H1 (cell line): Measurements from ENCODE around the gene DLGAP5. TPM values are rescaled to one million over a fixed set of nuclear protein-coding genes. Genes with fewer than 3 reads are reported as not detected.

Experiments used
- HDAC6 ChIP-seq: IDR thresholded peaks from one replicate; pipeline ENCODE4 v1.7.1; 2012; ENCODE audit warnings: low read depth, mild to moderate bottlenecking, inconsistent platforms, low read length, moderate library complexity
- RXRA ChIP-seq: IDR thresholded peaks from 2 replicates; pipeline ENCODE4 v1.6.1; 2011; ENCODE audit warnings: low read depth, mild to moderate bottlenecking, low read length, moderate library complexity; ENCODE audit not compliant: insufficient read depth
- SIX5 ChIP-seq: IDR thresholded peaks from 2 replicates; pipeline ENCODE4 v1.6.1; 2011; ENCODE audit warnings: mild to moderate bottlenecking, low read depth, low read length
- SP1 ChIP-seq: IDR thresholded peaks from 2 replicates; pipeline ENCODE4 v1.6.1; 2011; ENCODE audit warnings: low read depth, low read length
- polyA plus RNA-seq, 7 experiments: library from polyadenylated mRNA; depleted of rRNA in 3 of 7; stranded (reverse) in 5 of 7; unstranded in 2 of 7; fragments of >200 nt in 5 of 7; fragments of 200-250 nt in 2 of 7; gene quantifications; 1 replicate in 5 of 7; 2 replicates in 1 of 7; 4 replicates in 1 of 7; pipeline versions ENCODE4 v1.2.1 to v1.2.3, GENCODE V29; 2011 to 2013; ENCODE audit warnings: missing spikeins in 2 of 7, mixed read lengths in 2 of 7
- total RNA-seq: library from RNA; stranded (reverse); fragmentation: NEBNext Ultra II Directional; extraction: Animal tissue kit (Norgen Biotek cat#: 25700); gene quantifications from 2 replicates; pipeline ENCODE4 v1.2.1, GENCODE V29; 2021
- TF ChIP-seq, protein P1 (sequence below): IDR thresholded peaks from 2 replicates; pipeline ENCODE4 v1.6.1; 2012; ENCODE audit warnings: low read length, inconsistent platforms

Gene DLGAP5
- total and polyA plus RNA-seq, 2 of the 8 experiments (the other 6 are each of a cell fraction or from before 2014, with no cell fraction given): 16.9 to 155 TPM

DNA sequence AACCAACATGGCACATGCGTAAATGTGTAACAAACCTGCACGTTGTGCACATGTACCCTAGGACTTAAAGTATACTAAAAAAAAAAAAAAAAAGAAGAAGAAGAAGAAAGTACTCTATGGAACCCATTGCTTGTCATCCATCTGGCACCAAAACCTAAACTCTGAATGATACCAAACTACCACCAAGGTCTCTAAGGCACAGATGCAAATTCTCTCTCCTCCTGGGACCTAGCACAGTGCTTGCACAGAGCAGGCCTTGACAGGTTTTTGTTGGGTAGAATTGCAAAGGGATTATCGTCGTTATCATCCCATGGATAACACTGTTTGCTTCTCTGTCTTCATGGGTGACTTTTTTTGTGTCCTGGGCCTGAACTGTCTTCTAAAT is 75.5 kb downstream of the DLGAP5 start (continued):
- TF ChIP-seq, protein P1, sequence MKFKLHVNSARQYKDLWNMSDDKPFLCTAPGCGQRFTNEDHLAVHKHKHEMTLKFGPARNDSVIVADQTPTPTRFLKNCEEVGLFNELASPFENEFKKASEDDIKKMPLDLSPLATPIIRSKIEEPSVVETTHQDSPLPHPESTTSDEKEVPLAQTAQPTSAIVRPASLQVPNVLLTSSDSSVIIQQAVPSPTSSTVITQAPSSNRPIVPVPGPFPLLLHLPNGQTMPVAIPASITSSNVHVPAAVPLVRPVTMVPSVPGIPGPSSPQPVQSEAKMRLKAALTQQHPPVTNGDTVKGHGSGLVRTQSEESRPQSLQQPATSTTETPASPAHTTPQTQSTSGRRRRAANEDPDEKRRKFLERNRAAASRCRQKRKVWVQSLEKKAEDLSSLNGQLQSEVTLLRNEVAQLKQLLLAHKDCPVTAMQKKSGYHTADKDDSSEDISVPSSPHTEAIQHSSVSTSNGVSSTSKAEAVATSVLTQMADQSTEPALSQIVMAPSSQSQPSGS: no peak
- no peak for TF ChIP-seq SIX5
- no peak for TF ChIP-seq SP1
- no peak for TF ChIP-seq HDAC6
- no peak for TF ChIP-seq RXRA
- TF ChIP-seq, all 59 proteins: peak for 0
